Activated T-helper 1 cell treated with anti-CD3 and anti-CD28 coated beads, Interleukin-2, amount 50 U/mL, for 16 hours (primary cell): ENCODE data around the gene NATD1.
"Not testable (repeated sequence)": the region's sequence is repeated elsewhere in the genome, so short reads cannot be mapped to it uniquely, and the experiment has no call there.

Source experiments
- DNase-seq, 2 donors: peaks; one replicate each; pipeline ENCODE4 v3.0.0-alpha.2; 2020; ENCODE audit warnings: low read depth in 1 of 2, low spot score in 1 of 2

The NATD1 gene

DNA sequence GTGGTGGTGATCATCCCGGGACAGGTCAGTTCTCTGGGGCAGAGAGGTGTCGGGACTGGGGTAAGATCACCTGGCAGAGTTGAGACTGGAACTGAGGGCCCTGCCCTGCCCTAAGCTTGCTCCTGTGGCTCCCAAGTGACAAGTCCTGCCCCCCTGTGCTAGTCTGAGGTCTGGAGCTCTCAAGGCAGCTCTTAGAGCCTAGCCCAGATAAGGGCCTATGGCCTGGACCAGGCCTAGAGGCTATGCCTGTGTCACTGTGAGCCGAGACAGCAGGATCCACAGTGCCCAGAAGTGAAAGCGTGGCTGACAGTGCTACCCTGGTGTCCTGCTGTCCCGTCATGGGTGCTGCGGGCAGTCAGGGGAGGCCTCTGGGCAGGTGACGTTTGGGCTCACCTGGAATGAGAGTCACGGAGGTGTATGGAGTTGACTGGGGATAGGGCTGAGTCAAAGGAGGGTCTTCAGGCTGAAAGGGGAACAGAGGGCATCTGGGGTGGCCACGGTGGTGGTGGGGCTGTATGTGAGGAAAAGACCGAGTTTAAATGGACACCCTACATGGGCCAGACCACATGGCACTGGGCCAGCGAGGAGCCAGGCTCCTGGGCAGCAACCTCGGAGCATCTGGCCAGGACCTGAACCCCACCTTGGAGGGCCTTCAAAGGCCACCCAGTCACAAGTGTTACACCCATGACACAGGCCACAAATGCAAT is 5.5 kb downstream of the NATD1 start:
- DNase-seq = no peak

DNA sequence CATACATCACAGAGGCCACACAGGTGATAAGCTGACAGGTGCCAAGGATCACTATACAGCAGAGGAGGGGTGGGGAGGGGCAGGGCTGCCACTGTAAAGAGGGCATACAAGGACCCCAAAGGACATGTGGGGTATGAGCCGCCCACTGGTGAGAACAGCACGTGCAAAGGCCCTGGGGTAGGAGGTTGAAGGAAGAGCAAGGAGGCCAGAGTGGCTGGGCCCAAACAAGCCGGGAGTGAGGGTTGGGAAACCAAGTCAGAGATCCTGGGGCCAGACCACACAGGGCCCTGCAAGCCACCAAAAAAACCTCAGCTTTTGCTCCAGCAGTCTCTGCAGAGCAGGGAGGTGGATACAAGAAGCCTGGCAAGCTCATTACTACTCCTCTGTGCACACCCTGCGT is 6.5 kb downstream of the NATD1 start:
- DNase-seq = no peak

DNA sequence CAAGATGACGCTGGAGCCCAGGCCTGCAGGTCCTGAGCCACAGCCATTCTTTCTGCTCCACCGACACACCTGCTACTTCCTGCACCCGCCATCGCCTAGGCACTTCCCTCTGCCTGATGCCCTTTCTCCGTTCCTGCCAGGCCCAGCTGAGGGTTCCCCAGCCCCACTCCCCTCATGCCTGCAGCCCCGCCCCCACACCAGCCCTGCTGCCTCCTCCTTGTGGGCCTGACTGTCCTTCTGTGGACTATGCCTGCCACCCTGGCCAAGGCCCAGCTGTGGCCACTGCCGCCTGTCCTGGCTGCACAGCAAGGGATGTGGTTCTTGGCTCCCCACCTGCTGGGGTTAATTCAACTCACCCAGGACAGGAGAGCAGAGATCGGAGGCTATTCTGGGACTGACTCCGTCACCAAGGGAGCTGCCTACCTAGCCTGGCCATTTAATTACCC is 7.5 kb downstream of the NATD1 start:
- no peak for DNase-seq

DNA sequence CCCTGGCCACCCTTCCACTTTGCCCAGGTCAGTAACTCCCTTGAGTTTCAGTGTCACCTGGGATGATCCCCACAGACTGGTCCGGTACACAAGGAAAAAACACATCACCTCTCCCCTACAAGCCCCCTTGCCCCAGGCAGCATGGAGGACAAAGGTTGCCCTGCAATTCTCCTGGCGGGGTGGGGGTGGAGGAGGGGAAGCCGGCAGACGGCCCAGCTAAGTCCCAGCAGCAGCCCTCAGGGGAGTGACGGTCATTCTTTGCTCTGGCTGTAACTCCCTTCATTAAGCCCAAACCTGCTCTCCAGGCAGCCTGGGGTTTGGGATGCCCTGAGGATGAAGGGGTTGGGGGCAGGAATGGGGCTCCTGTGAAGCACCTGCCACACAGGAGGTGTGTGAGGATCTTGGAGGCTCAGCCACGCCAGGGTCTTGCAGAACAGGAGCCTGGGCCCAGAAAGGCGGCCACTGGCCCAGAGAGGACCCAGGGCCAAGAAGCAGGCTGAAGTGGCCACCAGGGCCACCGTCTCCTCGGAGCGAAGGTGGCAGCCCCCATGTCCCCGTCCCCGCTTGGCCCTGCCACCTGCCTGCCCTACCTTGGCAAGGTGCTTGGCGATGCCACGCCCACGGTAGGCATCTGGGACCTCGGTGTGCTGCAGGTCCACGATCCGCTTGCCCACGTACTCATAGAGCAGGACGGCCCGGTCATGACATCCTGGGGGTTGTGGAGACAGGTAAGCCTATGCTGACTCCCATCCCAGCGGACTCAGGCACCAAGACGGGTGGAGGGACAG is 9.5 kb downstream of the NATD1 start:
- no peak for DNase-seq

DNA sequence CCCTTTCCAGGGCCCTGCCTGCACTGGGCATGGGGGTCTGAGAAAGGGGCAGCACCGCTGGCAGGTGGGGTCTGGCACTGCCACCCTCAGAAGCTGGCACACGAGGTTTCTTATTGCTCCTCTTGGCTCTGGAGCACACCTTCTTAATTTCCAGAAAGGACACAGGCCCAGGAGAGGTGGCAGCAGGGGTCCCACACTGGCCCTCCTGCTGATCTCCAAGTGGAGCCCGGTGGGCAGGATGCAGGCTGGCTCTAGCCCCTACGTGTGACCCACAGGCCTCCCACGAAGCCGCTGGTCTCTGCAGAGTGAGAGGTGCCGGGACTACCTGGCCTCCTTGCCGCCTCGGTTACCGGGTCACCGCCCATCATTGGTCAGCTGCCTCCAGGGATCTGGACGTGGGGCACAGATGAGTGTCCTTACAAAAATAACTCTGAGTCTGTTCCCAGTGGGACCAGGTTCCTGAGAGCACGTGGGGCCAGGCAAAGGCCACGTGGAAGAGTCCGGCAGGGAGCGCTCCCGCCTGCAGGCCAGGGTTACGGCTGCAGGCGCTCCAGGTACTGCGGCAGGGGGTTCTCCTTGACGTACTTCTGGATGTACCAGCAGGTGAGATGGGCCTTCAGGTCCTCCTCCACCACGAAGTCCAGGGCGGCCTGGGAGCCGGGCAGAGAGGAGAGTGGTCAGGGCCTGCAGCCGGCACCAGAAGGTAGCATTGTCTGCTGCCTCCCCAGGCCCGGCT is 10.3 kb downstream of the NATD1 start:
- DNase-seq = no peak

DNA sequence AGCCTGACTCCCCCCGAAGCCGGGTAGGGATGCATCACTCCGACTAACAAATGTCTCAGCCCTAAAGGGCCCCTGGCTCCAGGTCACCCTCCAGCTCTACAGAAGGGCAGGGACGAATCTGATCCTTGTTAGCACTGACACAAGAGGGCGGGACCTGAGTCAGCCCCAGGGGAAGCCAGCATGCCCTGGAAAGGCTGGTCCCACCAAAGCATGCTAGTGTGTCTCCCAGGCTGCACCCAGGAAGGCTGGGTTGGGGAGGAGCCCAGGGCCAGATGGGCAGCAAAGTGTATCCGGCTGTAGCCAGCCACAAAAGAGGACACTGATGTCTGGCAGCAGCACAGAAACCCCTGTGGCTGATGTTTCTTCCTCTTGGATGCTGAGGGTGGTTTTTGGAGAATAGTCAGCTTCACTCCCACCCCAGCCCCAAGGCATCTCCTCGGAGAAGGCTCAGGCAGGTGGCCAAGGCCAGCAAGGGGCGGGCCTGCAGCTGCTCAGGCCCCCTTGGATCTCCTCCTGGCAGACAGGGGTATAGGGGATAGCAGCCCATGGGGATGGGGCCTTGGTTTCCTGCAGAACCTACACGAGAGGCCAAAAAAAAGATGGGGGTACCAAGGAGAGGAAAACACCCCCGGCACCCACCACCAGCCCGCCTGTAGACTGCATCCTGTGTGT is 11.0 kb downstream of the NATD1 start:
- DNase-seq = no peak

DNA sequence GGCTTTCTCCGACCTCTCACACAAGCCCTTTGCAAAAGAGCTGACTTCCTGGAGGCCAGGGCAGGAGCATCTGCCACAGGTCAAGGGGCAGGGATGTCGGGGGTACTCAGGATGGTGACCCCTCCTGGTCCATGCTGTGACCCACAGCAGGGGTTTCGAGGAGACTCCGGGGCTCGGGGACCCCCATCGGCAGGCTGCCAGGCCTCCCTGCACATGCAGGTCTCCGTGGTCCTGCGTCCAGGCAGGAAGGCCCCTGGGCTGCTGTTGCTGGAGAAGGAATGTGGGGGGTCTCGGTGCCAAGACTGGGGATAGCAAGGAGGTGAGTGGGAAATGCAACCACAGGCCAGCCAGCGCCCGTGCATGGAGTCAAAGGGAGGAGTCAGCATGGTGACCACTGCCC is 11.6 kb downstream of the NATD1 start:
- DNase-seq = no peak

DNA sequence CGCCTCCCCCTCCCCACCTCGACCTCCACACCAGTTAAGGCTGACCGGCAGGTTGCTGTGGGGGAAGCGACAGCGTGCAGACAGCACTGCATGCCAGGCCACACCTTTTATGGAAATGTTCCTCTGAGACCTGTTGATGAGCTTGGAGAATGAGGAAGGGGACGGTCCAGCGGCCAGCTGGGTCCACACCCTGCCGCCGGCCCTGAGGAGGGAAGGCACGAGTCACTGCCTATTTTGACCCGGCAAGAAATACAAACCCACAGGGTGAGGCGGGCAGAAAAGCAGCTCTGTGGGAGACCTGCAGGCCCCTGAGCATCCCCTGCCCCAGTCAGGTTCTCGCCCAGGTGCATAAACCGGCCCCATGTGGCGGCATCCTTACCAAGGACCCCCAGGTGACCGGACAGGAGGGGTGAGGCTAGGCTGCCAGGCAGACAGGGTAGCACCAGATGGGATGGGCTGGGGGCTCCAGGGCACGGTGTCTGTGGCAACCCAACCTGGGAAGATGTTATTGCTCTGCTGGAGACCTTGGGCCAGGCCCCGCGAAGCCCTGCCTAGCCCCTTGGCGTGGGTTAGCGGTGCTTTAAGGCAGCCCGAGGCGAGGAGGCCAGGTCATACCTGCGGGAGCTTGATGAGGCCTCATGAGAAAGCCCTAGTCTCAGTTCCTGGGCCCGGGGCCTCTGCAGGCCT is 12.7 kb downstream of the NATD1 start:
- DNase-seq = no peak

DNA sequence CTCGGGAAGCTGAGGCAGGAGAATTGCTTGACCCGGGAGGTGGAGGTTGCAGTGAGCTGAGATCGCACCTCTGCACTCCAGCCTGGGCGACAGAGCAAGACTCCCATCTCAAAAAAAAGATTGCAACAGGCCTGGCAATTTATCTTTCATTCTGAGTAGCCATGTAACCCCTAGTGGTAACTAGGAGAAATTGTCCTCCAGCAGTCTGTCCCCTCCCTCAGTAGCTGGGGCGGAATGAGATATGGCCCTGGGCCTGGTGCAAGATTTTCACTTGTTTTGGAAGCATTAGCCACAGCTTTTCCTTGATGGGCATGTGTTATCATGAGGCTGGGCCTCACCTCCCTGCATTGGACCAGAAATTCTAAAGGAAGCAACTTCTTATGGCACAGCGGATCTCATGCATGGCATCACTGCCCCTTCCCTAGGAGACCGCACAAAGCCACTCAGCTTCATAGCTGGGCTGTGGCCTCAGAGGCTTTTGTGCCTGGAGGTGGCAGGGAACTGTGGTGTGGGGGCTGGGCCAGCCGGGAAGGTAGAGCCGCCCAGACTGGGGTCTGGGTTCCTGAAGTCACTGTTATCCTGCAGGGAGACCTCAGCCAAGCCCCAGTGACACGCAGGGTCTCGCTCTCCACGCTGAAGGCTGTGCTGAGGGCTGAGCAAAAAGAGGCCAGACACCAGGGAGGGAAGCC is 13.4 kb downstream of the NATD1 start:
- no peak for DNase-seq

DNA sequence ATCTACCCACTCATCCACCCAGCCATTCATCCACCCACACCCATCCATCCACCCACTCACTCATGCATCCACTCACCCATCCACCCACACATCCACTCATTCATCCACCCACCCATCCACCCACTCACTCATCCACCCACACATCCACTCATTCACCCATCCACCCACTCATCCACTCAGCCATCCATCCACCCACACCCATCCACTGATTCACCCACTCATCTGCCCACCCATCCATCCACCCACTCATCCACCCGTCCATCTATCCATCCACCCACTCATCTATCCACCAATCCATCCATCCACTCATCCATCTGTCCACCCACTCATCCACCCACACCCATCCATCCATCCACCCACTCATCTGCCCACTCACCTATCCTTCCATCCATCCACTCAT is 17.3 kb downstream of the NATD1 start:
- no peak for DNase-seq

DNA sequence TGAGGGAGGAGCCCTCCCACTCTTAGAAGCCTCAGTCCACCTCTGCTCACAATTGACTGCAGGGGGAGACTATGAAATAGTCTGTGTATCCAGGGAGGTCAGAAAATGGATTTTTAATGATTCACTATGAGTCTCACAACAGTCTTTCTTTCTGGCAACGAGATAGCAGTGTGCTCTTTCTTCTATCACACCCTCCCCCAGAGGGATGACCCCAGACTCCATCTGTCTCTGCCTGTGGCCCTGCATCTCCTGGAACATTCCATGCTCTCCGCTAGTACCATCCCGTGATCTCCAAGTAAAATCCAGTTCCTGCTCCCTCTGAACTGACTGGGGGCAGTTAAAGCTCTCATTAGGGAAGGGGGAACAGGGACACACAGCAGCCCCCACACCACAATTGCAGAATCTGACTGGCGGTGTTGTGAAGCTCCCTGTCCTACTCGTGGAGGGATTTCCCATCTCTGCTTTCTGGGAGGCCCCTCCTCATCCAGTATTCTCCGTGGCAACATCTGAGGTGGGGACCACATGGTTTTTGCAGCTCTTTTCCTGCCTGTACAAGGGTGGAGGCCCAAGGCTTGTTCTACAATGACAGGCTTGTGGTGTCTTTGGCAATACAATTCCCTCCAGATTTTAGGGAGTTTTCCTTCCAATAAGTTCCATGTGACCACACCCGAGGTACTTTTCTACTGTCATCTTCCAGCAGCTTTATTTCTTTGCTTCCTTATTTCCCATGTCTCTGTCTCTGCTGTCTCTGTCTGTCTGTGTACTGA is 19.4 kb downstream of the NATD1 start:
- no peak for DNase-seq

DNA sequence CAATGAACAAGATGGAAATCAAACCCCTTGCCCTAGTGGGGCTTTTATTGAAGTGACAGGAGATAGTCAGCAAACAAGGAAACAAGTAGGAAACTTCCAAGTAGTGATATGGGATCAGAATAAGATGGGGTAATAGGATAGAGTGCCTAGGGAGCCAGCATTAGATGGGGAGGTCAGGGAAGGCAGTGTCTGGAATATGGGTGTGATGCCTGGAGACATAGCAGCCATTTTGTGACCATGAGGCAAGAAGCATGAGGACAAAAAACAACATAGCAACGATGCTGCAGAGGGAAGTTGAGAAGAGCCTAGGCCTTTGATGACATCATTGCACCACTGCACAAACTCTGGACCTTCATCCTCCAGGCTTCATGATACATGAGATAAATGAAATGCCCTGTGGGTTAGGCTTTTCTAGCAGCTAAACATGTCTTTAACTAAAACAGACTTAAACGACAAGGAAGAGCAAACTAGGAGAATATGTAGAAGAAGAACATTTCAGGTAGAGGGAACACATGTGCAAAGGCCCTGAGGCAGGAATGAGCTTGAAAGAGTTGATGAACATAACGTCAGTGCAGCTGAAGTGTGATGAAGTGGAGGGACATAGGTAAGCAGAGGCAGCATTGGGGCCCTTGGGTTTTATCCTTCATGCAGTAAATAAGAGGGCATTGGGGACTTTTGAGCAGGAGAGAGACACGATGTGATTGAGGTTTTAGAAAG is 21.0 kb downstream of the NATD1 start:
- DNase-seq = no peak

DNA sequence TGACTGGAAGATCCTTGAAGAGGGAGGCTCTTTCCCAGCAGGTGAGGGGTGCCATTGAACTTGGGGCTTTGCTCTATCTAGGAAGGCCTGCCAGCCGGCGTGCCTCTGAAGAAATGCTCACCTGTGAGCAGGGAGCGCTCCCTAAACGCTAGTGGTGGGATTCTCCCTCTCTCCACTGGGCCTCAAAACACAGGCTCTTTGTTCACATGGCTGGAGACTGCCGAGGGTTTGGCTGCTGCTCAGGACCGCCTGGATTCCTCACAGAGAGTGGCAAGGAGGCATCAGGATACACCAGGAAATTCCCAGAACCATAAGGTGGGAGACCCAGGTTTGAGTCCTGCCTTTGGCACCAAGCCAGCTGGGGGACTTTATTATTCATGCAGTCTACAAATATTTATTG is 21.7 kb downstream of the NATD1 start:
- no peak for DNase-seq

DNA sequence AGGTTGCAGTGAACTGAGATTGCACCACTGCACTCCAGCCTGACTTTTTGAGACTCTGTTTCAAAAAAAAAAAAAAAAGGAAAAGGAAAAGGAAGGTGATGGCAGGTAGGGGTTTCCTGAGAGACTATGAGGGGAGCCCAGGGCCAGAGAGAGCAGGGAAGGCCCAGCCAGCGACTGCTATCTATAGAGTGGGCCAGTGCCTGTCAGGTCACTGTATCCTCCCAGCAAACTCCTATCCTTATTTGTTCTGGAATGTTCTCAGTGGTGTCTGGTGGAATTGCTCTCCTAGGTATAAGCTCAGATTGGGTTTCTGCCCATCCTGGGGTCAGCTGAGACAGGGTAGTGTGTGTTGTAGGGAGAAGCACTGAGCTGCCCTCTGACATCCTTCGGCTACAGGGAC is 24.4 kb downstream of the NATD1 start:
- no peak for DNase-seq

DNA sequence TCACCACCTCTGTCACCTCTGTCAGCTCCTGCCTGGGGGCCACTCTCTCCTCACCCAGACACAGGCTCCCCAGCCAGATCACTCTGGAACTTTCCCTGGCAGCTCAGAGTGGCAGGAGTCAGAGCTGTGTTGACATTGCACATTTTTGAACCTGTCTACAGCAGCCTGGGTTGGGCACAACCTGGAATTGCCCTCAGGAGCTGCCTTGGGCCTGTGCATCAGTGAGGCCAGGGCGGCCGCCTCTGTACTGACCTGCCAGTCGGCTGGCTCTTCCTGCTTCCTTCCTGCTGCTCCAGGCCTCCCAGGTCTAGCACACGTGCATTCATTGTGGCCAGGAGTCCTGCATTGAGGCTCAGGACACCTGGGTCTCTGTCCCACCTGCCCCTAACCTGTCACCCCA is 25.1 kb downstream of the NATD1 start:
- DNase-seq = no peak

DNA sequence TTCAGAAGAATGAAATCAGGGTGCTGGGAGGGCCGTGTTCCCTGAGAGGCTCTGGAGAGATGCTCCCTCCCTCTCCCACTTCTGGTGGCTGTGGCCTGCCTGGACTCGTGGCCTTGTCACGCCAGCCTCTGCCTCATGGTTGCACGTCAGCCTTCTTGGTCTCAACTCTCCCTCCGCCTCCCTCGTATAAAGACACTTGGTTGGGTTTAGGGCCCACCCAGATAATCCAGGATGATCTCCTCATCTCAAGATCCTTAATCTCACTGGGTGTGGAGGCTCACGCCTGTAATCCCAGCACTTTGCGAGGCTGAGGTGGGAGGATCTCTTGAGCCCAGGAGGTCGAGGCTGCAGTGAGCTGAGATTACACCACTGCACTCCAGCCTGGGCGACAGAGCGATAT is 25.9 kb downstream of the NATD1 start:
- DNase-seq = not testable (repeated sequence)

DNA sequence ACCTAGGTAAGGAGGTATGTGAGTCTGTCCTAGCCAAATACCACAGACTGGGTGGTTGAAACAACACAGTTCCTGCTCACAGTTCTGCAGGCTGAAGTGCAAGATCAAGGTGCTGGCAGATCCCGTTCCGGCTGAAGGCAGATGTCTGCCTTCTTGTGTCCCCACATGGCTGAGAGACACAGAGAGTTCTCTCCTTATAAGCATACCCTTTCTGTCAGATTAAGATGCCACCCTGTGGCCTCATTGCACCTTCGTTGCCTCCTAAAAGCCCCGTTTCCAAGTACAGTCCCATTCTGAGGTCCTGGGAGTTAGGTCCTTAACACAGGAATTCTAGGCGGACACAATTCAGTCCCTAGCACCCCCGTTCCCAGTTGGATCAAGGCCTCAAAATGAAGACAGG is 30.1 kb downstream of the NATD1 start:
- no peak for DNase-seq

DNA sequence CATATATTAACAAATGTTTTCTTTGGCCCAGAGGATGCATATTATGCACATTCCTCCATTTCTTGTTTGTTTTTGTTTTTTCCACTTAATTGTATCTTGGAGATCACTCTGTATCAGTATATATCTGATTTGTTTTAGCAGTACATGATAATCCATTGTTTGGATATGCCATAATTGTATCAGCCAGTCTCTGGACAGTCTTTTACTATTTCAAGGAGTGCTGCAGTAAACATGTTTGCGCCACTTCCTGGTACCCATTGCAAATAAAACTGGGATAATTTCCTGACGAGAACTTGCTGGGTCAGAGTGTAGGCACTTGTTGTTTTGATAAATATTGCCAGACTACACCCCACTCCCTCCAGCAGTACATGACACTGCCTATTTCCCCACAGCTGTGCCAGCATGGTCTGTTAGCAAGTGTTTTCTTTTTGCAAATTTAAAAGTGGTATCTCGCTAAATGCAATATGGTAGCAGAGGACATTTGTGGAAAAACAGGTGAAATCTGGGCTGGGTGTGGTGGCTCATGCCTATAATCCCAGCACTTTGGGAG is 34.3 kb downstream of the NATD1 start:
- no peak for DNase-seq

DNA sequence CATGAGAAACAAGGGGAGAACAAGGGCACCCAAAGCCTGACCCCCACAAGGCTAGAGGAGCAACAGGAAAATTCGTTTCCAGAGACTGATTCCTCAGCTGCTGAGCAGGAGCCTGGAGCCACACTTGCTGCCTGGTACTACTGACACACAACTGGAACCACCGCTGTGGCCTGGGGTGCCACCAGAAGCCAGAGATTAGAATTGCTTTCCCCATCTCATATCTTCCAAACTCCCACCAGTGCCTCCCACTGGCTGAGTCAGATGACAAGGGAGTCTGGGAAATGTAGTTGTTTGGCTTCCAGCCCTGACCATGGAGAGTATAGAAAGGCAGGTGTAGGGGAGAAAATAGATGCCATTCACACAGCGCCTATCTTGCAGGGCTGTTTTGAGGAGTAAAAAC is 35.1 kb downstream of the NATD1 start:
- DNase-seq = no peak
